GM12872 (cell line): ENCODE measurements around the gene ITLN2.

ENCODE experiments used
- TF ChIP-seq, protein P1 (sequence below): IDR thresholded peaks from 3 replicates; pipeline ENCODE4 v1.5.1; 2011; ENCODE audit warnings: low read depth, mild to moderate bottlenecking, low read length, moderate library complexity; ENCODE audit not compliant: insufficient read depth

Gene ITLN2

DNA sequence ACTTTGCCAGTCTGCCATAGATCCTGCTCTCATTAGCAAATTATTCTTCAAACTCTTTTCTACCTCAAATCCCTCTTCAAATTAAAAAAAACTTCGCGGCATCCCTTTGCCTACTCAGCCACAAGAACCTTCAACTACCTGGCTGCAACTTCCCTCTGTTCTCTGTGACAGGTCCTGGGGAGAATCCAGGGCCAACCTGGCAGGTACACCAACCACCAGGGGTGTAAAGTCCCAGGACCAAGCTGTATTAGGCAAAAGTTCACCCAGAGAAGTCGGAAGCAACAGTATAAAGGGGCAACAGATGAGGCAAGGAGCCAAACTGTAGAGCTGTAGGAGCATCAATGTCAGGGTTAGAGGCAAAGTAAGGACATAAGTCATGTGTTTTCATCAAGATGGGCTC is 18.3 kb upstream of the ITLN2 start:
- TF ChIP-seq, protein P1, sequence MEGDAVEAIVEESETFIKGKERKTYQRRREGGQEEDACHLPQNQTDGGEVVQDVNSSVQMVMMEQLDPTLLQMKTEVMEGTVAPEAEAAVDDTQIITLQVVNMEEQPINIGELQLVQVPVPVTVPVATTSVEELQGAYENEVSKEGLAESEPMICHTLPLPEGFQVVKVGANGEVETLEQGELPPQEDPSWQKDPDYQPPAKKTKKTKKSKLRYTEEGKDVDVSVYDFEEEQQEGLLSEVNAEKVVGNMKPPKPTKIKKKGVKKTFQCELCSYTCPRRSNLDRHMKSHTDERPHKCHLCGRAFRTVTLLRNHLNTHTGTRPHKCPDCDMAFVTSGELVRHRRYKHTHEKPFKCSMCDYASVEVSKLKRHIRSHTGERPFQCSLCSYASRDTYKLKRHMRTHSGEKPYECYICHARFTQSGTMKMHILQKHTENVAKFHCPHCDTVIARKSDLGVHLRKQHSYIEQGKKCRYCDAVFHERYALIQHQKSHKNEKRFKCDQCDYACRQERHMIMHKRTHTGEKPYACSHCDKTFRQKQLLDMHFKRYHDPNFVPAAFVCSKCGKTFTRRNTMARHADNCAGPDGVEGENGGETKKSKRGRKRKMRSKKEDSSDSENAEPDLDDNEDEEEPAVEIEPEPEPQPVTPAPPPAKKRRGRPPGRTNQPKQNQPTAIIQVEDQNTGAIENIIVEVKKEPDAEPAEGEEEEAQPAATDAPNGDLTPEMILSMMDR, result no peak

DNA sequence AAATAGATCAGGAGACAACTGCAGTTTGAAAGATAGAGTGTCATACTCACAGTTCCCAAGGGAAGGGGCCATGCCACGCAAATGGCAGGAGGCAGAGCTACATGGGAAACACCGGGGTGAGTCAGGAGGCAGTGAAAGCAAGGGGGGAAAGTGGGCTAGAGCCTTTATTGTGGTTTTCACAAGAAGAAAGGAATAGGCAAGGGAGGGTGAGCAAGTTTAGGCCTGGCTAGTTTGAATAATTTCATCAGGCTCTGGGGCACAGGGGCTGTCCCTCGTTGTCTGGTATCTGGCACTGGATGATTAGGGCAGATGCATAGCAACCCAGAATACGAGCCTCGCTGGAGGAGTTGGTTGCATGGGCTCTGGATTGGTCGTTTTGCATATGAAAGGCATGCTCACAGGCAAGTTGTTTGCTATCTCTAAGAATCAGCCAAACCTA is 17.0 kb upstream of the ITLN2 start:
- TF ChIP-seq, protein P1, result no peak

DNA sequence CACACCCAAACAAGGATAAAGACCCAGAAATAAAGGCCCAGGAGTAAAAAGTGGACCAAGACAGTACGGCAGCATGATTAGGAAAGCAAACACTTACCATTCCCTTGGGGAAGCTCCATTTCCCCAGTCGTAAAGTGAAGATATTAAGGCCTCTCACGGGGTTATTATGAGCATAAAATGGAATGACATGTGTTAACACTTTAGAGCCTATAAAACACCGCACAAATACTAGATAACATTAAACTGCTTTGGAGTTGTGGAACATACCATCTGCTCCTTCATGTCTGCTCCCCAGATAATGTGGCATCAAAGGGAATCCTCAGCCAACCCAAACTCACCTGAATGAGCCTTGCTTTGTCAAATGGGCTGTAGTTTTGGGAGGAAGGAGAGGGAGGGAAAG is 8.9 kb upstream of the ITLN2 start:
- TF ChIP-seq, protein P1, result no peak

DNA sequence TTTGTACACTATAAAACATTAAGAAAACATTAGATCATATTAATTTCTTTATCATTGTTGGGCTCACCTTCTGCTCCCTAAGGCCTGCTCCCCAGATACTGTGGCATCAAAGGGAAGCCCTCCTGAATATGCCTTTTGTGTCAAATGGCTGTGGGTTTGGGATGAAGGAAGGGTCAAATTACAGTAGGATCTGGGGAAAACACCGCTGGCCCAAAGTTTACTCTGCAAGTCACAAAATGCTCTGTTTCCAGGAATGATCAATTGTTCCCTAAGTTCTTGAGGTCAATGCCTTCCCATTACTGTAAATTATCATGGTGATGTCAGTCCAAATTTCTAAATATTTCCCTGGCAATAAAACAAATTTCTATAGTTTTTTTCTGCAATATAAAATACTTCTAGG is 6.8 kb upstream of the ITLN2 start:
- TF ChIP-seq, protein P1, result no peak

DNA sequence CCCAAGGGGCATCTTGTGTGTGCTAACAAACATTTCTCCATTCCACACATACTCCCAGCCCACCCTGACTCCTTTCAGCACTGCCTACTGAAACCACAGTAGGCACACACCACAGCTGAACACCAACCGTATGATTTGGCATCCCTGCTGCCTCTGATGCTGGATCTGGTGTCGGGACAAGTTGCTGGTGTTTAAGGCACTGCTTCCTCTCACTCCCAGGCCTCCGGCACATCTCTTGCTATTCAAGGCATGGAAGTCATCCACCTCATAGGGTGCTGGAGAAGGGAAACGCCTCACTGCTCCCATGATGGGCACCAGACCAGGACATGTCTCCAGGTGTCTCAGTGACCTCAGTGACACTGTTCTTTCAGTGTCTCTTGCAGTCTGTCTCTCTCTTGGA is 2.4 kb upstream of the ITLN2 start:
- TF ChIP-seq, protein P1, result no peak

DNA sequence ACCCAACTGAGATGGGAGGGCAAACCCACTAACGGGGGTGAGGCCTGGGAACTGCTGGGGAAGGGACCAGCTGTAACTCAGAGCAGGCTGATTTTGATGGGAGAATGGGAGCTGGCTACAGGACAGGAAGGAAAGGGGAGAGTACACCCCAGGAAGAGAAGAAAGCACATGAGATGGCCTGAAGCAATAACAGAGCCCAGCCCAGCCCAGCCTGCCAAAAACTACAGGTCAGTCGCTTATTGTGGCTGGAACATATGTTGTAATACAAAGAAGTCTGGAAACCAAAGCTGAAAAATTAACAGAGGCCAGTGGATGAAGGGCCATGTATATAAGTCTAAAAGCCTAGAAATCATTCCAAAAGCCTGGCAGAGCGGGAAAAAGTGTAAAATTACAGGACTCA is 1.6 kb downstream of the ITLN2 start:
- TF ChIP-seq, protein P1, result no peak

DNA sequence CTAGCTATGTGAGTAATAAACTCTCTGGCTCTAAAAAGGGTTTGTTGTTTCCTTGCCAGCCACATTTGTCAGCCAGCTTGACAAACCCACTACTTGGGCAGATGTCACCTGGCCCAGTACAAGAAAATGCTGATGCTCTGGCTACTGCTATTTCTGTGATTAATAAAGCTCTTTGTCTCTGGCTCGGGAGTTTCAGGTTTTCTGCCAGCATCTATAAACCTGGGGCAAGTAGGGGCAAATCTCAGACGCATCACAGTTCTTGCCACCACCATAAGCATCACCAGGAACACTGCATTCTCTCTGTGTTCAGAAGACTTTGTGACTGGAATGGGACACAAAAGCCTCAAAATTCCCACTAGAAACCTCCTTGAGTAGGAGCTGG is 2.5 kb downstream of the ITLN2 start:
- TF ChIP-seq, protein P1, result no peak
